Stimulated activated CD4-positive, alpha-beta T cell treated with anti-CD3 and anti-CD28 coated beads, Interleukin-1b, Interleukin-23, amount 100 ng/mL, for 48 hours (primary cell): Measurements from ENCODE around the gene OTUD4.
A peak's percentile ranks its signal among the peaks of the same experiment; 100 is the strongest.
"Not testable (repeated sequence)": the region's sequence is repeated elsewhere in the genome, so short reads cannot be mapped to it uniquely, and the experiment has no call there.

Experiments used
- DNase-seq: peaks from one replicate; pipeline ENCODE4 v3.0.0-alpha.2; 2020

OTUD4 gene, protein sequence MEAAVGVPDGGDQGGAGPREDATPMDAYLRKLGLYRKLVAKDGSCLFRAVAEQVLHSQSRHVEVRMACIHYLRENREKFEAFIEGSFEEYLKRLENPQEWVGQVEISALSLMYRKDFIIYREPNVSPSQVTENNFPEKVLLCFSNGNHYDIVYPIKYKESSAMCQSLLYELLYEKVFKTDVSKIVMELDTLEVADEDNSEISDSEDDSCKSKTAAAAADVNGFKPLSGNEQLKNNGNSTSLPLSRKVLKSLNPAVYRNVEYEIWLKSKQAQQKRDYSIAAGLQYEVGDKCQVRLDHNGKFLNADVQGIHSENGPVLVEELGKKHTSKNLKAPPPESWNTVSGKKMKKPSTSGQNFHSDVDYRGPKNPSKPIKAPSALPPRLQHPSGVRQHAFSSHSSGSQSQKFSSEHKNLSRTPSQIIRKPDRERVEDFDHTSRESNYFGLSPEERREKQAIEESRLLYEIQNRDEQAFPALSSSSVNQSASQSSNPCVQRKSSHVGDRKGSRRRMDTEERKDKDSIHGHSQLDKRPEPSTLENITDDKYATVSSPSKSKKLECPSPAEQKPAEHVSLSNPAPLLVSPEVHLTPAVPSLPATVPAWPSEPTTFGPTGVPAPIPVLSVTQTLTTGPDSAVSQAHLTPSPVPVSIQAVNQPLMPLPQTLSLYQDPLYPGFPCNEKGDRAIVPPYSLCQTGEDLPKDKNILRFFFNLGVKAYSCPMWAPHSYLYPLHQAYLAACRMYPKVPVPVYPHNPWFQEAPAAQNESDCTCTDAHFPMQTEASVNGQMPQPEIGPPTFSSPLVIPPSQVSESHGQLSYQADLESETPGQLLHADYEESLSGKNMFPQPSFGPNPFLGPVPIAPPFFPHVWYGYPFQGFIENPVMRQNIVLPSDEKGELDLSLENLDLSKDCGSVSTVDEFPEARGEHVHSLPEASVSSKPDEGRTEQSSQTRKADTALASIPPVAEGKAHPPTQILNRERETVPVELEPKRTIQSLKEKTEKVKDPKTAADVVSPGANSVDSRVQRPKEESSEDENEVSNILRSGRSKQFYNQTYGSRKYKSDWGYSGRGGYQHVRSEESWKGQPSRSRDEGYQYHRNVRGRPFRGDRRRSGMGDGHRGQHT

DNA sequence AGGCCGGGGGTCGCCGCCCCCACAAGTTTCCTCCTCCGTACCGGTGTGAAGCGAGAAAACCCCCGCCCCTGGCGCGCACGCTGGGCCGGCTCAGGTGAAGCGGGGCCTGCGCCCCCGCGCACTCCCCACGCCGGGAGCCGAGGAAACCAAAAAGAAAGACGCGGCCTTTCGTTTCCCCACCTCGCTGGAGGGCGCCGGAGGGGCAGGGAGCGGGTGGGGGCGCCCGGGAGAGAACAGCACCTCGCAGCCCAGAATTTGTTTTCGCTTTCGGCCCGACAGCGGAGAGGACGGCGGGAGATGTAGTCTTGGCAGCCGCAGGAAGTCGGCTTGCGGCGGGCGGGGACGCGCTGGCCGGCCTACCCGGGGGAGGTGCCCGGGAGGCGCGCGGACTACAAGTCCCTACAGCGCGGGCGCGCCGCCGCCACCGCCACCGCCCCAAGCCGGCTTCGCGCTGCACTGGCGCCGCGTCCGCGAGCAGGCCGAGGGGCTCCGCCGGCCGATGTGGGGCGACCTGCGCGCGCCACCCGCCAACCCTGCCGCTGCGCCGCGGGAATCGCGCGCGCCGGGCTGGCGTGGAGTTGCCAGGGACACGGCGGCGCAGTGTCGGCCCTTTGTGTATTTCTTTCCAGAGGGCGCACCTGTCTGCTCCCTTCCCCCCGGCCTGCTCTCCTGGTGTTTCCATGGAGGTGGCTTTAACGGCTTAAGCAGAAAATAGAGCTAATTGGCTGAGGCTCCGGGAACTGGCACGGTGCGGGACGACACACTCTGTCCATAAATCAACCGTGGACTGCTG lies at the start of gene OTUD4:
Gene OTUD4 (minus strand): TSS at position 292 of the 793 bp plus-strand sequence. CDS start 616 bp downstream, outside the sequence.
- DNase-seq = peak; percentile 96

DNA sequence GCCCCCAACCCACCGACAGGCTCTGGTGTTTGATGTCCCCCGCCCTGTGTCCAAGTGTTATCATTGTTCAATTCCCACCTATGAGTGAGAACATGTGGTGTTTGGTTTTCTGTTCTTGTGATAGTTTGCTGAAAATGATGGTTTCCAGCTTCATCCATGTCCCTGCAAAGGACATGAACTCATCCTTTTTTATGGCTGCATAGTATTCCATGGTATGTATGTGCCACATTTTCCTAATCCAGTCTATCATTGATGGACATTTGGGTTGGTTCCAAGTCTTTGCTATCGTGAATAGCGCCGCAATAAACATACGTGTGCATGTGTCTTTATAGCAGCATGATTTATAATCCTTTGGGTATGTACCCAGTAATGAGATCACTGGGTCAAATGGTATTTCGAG lies 42.8 kb upstream of the OTUD4 start:
- not testable (repeated sequence) for DNase-seq

DNA sequence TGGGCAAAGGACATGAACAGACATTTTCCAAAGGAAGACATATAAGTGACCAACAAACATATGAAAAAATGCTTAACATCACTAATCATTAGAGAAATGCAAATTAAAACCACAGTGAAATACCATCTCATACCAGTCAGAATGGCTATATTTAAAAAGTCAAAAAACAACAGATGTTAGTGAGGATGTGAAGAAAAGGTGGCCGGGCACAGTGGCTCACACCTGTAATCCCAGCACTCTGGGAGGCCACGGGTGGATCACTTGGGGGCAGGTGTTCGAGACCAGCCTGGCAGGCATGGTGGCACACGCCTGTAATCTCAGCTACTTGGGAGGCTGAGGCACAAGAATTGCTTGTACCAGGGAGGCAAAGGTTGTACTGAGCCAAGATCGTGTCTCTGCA lies 41.1 kb upstream of the OTUD4 start:
- not testable (repeated sequence) for DNase-seq

DNA sequence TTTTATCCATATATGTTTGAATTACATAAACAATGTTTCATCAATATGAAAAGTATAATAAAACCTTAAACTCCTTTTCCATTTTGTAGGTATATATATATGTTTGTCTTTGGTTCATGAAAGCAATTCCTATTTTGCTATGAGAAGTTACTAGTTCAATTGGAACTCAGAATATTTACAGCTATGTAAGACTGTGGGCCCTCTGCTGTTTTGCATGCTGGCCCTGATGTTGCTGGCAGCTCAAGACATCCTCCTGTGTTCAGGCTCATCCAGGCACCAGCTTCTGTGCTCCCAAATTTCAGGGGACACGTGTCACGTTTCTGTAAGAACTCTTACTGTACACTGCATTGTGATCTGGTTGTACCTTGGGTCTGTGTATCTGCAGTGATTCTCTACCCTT lies 38.7 kb upstream of the OTUD4 start:
- no peak for DNase-seq

DNA sequence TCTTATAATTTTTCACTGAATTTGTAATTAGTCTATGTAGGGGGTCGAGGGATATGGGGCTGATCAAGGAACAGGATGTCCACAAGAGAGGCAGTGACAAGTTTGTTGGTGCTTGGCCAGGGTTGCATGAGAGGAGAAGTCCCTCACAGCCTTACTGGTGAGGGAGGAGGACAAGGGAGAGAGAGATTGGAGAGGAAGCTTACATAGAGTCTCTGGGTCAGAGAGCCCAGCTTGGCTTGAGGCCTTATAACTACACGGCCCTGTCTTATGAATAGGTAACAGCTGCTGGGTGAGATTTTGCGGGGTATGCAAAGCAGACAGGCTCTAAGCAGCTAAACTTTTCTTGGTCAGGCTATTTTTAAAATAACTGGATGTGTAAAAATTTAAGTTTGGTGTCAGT lies 37.9 kb upstream of the OTUD4 start:
- no peak for DNase-seq

DNA sequence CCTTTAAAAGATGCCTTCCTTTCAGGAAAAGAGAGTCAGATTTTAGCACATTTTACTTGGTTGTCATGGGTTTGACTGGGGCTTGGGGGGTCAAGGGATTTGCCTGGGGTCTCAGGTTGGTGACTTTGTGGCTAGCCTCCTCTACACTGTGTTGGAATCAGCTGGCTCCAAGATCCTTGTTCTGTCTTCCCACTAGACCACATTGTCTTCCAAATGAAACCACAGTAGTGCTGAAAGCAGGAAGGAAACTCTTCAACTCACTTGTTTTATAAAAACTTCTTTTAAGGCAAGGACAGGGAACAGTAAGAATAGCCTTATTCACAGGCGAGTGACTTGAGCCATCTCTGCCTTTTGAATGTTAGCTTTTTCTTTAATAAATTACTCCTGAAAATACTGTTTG lies 37.0 kb upstream of the OTUD4 start:
- DNase-seq = no peak

DNA sequence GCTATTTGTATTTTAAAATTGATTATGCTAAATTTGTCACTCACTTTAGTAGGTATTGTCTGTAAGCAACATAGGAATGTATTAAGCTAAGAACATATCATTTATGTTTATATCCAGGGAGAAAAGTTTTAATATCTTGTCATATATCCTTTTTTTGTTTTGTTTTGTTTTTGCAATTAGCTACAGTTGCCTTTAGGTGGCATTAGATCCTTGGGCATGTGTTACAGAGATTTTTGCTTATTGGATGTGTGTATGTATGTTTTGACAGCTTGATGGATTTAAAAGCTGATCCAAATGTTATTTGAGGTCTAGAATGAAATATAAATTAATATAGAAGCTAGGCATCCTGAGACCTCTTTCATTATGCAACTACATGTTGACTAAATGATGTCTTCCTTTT lies 36.1 kb upstream of the OTUD4 start:
- DNase-seq = no peak

DNA sequence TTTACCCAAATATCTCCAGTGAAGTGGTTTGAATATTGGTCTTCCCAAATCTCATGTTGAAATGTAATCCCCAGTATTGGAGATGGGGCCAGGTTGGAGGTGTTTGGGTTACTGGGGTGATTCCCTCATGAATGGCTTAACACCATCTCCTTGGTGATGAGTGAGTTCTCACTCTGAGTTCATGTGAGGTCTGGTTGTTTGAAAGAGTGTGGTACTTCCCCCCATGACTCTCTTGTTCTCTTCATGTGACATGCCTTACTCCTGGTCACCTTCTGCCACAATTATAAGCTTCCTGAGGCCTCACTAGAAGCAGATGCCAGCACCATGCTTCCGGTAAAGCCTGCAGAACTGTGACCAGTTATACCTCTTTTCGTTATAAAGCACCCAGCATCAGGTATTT lies 32.9 kb upstream of the OTUD4 start:
- no peak for DNase-seq

DNA sequence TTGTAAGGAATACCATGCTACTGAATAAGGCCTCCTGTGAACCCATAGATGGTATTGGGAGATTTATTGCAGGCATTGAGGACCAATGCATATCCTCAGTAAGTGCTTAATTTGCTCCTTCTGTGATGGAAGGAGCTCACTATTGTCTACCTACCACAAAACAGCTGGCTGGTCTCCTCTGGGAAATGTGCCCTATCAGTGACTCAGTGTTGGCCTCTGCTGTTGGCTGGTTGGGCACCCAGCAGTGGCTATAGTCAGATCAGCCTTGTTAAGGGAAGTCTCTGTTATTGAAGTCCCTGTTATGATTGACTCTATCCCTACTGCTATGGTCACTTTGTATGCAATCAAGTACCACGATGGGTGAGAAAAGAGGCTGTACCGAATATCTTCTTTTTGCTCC lies 27.5 kb upstream of the OTUD4 start:
- no peak for DNase-seq

DNA sequence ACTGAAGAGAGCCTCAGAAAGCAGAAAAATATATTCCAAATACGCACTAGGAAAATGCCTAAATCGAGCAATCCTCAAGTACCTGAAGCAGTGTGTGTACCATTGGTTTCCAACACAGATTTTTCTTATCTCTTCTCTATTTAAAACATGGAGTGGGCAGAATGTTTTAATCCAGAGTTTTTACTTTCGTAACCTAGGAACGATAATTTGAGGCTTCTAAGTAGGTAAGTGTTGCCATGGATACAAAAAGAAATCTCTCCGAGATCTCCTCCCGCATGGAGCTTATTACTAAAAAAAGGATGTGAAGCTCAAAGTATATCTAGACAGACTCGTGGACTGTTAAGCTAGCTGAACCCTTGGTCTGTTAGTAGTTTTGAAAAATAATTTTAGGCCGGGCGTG lies 23.0 kb upstream of the OTUD4 start:
- no peak for DNase-seq

DNA sequence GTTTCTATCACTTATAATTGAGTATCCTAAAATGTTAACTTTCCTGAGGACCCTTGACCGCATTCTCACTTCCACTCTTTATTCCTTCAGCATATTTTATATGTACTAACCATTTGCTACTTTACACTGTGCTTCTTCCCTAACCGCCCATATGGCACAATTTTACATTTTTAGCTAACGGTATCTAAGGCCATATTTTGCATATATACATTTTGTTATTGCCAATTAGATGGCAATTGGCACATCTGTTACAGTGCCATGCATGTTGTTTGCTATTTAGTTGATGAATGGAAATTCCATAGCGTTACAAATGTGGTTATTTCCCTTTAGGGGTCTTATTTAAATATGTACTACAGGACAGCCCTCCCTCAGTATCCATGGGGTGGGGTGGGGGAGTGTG lies 20.0 kb upstream of the OTUD4 start:
- no peak for DNase-seq

DNA sequence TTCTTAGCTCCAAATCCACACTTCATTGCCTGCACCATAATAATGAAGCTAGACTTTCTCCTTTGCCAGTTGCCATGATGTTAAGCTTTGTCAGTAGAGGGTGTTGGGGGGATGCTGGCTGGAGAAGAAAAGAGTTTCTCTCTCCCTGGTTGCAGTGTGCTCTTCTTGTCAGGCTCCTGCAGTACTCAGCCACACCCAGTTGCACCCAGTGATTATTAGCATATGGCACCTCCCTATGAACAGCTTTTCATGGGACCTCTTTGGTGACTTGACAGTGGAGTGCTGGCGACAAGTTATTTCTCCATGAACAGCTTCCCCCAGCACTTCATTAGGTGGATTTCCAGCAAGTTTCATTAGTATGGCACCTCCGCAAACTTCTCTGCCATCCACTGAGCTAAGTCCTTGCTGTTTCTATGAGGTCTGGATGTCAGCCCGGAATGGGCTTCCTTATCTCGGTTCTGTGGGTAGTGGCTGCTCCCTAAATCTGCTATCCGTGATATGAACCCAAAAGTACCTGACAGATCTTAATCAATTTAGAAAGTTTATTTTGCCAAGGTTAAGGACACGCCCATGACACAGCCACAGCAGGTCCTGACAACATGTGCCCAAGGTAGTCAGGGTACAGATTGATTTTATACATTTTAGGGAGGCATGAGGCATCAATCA lies 18.8 kb upstream of the OTUD4 start:
- DNase-seq = no peak

DNA sequence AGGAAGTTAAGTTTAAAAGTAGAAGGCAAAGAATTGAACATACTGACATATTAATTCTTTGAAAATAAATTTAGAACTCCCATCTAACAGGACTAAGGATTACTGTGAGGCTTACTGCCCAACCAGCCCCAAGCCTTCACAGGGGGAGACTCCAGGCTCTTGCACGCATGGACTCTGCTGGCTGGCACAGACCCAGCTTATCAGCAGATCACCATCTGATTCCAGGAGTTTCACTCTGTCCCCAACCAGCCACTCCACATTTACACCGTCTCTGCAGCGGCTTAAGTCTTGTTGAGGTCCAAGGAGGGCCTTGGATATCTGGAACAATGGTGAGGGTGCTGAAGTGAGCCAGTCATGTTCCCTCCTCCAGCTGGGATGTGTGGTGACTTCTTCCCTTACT lies 16.4 kb upstream of the OTUD4 start:
- DNase-seq = no peak

DNA sequence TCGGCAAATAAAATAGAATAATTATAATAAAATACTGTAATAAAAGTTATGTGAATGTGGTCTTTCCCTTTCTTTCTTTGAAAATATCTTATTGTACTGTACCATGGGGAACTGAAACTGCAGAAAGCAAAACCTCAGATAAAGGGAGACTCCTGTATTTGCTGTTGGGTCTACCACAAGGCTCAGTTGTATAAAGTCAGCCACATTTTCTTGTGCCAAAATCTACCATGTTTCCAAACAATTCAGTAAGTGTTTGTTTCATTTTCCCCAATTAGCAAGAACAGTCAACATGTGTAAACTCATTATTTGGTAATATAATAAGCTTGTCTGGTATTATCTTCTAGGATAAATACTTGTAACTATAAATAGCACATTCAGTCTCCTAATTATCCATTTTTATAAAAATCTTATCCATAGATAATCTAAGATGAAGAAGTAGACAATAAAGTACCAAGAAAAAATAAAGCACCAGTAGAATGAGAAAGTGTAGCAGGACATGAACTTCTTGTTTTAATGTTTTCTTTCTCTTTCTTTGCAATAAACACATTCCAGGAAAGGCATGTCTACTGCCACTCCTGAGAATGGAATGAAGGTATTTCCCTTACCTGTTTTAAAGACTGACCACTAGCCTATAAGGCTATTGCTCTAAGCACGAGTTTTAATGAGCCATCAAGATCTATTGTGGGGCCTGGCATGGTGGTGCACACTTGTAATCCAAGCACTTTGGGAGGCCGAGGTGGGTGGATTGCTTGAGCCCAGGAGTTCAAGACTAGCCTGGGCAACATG lies 15.0 kb upstream of the OTUD4 start:
- no peak for DNase-seq

DNA sequence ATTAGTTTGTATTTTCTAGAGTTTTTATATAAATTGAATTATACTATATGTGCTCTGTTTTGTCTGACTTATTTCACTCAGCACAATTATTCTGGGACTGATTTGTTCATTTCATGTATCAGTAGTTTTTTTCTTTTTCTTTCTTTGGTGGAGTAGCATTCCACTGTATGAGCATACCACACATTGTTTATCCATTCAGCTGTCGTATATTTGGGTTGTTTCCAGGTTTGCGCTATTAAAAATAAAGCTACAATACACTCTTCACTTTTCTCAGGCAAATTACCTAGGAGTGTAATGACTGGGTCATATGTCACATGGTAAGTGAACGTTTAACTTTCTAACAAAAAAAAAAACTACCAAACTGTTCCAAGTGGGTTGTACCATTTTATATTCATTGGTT lies 9.6 kb upstream of the OTUD4 start:
- no peak for DNase-seq

DNA sequence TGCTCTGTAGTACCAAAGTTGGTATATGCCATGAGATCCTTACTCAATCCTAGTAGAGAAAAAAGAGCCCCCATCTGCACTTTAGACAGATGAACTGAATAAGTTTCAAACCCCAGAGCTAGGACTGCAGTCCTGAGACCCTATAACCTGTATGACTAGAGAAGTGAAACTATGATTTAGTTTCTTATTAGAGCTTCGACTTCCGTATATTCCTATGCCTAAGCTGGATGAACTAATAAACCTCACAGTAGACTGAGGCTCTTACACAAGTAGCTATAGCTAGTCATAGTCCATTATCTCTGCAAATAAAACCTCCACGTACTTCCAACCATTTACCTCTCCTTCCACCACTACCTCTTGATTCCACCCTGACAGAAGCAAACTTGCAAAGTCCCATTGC lies 6.3 kb upstream of the OTUD4 start:
- no peak for DNase-seq

DNA sequence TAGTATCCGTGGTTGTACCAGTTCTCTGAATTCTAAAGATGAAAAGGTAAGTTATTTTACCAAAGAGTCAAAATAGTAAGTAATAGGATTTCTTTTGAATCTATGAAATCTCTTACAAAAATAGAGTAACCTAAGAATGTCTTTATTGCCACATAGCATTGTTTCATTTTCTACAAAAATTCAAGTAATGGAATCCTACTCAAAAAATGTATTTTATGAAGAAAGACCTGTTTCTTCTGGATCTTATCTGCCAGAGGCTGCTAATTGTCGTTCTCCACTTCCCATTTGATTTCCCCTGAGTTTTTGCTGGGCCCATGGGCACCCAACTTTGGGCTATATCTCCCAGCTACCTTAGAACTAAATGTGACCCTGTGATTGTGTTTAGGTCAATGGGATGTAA lies 3.2 kb upstream of the OTUD4 start:
- no peak for DNase-seq

DNA sequence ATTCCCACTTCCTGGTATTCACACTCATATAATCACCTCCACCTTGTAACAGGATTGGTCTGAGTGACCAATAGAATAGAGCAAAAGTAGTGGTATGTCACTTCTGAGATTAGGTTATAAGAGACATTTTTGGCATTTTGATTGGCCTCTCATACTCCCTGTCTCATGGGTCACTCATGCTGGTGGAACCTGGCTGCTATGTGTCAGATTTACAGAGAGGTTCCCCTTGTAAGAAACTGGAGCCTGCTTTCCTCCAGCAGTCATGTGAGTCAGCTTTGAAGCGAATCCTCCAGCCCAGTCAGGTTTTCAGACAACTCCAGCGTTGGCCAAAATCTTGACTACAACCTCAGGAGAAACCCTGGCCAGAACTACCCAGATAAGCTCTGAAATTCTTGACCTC lies 2.6 kb upstream of the OTUD4 start:
- DNase-seq = no peak

DNA sequence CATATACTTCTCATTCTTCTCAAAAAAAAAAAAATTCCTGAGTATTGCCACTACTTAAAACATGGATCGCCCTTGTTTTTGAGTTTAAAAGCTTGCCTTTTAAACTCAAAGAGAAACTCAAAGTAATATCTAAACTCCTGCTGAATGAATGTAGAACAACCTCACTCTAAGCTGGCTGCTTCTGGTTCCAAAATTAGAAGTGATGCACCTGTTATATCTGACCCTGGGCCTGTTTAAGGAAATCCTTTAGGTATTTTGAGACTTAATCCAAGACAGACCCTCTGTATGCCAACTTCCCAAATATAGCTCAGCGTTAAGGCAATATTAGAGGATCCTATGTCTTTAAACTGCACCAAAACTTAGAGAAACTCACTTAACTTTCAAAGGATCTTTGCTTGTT lies 1.8 kb upstream of the OTUD4 start:
- no peak for DNase-seq

DNA sequence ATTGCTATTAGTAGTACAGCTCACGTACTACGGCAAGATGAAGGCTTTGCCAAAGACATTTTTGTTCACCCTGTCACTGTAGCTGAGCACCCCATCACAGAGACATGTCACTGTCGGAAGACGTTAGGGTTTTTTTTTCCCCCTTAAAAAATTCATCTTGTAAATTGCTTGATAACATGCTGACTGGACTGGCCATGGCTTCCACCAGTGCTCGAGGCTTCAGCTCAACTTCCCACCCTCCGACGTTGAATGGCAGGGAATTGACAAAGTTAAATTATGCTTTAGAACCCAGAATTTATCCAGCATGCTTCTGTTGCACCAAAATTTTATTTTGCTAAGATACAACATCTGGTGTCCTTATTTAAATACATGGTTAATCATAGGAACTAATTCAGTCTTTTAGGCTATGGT lies 707 bp upstream of the OTUD4 start:
- DNase-seq = no peak

DNA sequence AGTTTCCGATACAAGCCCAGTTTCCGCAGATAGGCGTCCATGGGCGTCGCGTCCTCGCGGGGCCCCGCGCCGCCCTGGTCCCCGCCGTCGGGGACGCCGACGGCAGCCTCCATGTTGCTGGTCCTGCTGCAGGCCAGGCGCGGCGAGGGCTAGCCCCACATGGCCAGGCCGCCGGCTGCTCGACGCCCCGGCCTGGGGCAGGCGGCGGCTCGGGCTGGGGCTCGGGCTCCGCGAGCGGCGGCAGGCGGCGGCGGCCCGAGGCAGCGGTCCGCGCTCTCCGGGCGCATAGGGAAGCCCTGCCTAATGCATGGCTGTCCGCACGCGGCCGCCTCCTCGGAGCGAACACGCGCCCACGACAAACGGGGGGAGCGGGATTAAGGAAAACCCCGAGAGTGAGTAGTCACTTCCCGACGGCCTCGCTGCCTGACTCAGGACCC lies 510 bp downstream of the OTUD4 start:
- DNase-seq = not testable (repeated sequence)
